ENCODE measurements around the gene BSND.
"Not testable (repeated sequence)": the region's sequence is repeated elsewhere in the genome, so short reads cannot be mapped to it uniquely, and the experiment has no call there.

The BSND gene

DNA sequence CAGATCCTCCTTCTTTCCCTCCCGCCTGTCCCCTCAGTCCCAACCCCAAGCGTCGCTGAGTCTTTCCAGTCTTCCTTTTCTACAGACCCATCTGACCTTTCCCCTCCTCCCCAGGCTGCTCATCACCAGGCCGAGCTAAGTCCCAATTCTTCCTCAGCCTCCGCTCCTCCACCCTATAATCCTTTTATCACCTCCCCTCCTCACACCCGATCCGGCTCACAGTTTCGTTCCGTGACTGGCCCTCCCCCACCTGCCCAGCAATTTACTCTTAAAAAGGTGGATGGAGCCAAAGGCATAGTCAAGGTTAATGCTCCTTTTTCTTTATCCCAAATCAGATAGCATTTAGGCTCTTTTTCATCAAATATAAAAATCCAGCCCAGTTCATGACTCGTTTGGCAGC lies 25.4 kb downstream of the BSND start:
- not testable (repeated sequence) for DNase-seq

GRCh38 chr1:55026682-55027081 lies 27.9 kb downstream of the BSND start:
- DNase-seq = not testable (repeated sequence)

DNA sequence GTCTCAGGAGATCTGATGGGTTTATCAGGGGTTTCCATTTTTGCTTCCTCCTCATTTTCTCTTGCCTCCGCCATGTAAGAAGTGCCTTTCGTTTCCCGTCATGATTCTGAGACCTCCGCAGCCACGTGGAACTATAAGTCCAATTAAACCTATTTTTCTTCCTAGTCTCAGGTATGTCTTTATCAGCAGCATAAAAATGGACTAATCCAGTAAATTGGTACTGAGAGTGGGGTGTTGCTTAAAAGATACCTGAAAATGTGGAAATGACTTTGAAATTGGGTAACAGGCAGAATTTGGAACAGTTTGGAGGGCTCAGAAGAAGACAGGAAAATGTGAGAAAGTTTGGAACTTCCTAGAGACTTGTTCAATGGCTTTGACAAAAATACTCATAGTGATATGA lies 32.4 kb downstream of the BSND start:
- not testable (repeated sequence) for DNase-seq

DNA sequence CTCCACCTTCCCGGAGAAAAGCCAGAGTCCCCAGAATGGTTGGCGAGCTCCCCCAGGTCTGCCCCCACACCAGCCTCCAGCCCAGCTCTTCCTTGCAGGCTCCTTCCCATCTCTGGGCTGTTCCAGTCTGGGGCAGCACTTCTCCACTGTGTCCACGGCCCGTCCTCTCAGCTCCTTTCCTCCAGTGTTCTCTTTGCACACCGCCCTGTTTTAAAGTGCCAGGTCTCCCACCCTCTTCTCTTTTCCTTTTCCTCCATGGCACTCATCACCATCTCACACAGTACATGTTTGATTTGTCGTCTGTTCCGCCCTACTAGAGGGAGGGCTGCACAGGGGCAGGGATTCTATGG lies 34.5 kb downstream of the BSND start:
- DNase-seq = no peak

DNA sequence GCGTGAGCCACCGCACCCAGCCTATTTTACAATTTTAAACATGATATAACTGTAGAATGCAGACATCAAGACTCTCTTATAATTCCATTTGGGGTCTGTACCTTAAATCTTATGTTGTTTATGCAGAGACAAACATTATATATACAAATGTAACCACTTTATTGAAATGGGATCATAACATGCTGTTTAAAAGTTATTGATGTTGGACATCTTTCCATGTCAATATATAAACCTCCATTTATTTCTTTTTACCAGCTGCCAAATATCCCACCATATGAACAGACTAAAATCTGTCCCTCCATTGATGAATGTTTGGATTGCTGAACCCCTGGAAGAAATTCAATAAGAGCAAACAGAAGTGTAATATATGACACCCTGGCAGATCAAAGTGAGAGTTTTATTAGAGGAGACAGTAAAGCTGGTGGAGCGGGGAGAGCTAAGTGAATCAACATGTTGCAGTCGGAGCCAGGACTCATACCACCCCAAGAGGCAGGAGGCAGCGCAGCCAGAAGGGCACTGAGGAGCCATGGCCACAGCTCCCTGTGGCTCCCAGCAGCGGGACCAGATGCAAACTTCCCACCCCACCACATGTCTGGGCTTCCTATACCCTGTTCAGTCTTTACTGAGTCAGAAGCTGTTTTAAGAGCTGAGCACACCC lies 35.9 kb downstream of the BSND start:
- no peak for DNase-seq

DNA sequence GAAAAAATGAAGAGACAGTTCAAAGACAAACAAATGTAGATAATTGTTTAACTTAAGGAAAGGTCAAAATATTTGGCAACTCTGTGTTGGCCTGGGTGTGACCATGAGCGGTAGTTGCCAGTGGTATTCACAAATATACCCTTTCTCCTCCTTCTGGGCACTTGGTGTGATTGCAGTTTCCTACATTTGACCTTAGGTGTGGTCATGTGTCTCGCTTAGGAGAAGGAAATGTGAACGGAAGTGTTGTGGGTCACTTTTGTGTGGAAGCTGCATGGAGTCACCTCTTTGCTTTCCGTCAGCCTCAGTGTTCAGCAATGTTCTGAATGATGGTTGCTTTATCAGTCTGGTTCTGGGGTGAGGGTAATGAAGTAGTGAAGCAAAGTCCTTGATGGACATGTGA lies 37.2 kb downstream of the BSND start:
- DNase-seq = peak; percentile 56 to 72

GRCh38 chr1:55037733-55038551 lies 39.2 kb downstream of the BSND start:
- DNase-seq = no peak

DNA sequence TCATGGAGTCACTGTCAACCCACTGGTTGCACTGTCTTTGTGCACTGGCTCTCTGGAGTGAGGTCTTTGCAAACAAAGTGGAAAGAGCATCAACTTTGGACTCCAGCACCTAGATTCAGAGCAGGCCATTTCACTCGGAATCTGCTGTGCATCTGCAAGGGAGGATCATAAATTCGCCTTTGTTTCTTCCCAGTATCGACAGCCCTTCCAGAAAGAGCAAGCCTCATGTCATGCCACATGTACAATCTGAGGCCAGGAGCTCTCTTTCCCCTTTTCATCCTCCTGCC lies 39.8 kb downstream of the BSND start:
- DNase-seq = no peak

DNA sequence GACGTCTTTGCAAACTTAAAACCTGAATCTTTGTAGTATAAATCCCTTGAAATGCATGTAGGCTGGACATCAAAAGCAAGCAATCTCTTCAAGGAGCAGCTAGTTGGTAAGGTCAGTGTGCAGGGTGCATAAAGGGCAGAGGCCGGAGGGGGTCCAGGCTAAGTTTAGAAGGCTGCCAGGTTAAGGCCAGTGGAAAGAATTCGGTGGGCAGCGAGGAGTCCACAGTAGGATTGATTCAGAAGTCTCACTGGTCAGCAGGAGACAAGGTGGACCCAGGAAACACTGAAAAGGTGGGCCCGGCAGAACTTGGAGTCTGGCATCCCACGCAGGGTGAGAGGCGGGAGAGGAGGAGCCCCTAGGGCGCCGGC lies 40.2 kb downstream of the BSND start:
- DNase-seq = no peak

DNA sequence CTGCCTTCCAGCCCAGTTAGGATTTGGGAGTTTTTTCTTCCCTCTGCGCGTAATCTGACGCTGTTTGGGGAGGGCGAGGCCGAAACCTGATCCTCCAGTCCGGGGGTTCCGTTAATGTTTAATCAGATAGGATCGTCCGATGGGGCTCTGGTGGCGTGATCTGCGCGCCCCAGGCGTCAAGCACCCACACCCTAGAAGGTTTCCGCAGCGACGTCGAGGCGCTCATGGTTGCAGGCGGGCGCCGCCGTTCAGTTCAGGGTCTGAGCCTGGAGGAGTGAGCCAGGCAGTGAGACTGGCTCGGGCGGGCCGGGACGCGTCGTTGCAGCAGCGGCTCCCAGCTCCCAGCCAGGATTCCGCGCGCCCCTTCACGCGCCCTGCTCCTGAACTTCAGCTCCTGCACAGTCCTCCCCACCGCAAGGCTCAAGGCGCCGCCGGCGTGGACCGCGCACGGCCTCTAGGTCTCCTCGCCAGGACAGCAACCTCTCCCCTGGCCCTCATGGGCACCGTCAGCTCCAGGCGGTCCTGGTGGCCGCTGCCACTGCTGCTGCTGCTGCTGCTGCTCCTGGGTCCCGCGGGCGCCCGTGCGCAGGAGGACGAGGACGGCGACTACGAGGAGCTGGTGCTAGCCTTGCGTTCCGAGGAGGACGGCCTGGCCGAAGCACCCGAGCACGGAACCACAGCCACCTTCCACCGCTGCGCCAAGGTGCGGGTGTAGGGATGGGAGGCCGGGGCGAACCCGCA lies 40.8 kb downstream of the BSND start, which contains the start of gene PCSK9:
TSS of gene PCSK9 (plus strand) at position 207 of the 741 bp plus-strand sequence. CDS start at position 497, 290 bp downstream.
- no peak for DNase-seq

GRCh38 chr1:55040083-55040932 lies 41.6 kb downstream of the BSND start:
- no peak for DNase-seq

GRCh38 chr1:55040933-55041494 lies 42.3 kb downstream of the BSND start:
- no peak for DNase-seq

DNA sequence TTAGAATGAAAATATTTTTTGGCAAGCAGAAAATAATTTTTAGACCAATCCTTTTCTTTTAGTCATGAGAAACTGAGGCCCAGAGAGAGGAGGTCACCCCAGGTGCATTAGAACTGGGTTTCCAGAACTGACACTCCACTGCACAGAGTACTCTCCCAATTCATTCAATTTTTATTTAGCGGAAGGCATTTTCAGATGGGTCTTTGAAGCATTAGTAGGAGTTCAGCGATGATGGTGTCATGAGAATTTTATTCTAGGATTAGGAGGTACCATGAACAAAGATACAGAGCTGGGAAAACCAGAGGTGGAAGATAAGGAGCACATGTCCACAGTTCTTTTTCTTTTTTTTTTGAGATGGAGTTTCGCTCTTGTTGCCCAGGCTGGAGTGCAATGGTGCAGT lies 42.9 kb downstream of the BSND start:
- DNase-seq = no peak

DNA sequence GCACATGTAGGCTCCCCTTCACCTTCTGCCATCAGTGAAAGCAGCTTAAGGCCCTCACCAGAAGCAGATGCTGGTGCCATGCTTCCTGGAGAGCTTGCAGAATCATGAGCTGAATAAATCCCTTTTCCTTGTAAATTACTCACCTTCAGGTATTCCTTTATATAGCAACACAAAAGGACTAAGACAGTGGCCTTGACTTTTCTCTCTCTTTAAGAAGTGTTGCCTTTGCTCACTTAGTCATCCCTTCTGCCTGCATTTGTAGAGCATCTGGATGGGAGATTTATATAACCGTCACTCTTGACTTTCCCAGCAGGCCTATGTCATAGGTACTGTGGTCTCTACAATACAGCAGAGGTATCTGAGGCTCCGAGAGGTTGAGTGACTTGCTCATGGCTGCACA lies 44.3 kb downstream of the BSND start:
- no peak for DNase-seq

DNA sequence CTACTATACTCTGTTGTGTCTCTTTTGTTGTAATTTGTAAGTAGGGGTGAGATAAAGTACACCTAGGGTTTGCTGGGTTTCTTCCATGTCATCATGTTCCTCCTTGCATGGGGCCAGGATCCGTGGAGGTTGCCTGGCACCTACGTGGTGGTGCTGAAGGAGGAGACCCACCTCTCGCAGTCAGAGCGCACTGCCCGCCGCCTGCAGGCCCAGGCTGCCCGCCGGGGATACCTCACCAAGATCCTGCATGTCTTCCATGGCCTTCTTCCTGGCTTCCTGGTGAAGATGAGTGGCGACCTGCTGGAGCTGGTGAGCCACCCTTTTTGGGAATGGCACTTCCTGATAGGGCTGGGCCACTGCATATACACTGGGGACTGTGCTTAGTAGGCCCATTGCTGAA lies 45.0 kb downstream of the BSND start:
- no peak for DNase-seq

GRCh38 chr1:55044617-55045397 lies 46.1 kb downstream of the BSND start:
- no peak for DNase-seq

- DNase-seq = no peak
Measured at GRCh38 chr1:55045430-55045829, 46.7 kb downstream of the BSND start.

- DNase-seq = no peak
Measured at GRCh38 chr1:55046871-55047270, 48.1 kb downstream of the BSND start.

GRCh38 chr1:55047611-55048010 lies 48.9 kb downstream of the BSND start:
- no peak for DNase-seq

- DNase-seq = no peak
Measured at GRCh38 chr1:55048453-55049270, 49.9 kb downstream of the BSND start.

Measured in AML-193 (cell line).